Measurements from ENCODE around the gene LRIG1. TPM values are rescaled to one million over a fixed set of nuclear protein-coding genes. Genes with fewer than 3 reads are reported as not detected.

LRIG1 gene
- total RNA-seq, 1 experiment from 2014 or later: 17.2 TPM

DNA sequence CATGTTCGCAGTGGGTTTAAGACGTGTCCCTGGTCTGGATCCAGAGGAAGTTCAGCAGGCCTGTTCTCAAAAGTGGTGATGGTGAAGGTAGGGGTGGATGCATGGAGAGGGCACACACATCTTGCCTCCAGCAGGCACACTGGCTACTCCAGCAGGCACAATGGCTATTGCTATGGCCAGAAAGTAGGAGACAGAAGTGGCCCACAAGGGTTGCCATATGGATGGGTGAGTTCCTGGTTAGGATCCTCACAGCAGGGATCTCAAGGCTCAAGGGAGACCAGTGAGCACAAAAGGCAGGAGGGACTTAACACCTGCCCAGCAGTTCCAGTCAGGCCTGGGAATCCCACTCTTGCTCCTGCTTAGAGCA lies 107.9 kb downstream of the LRIG1 start:
- Mint-ChIP-seq H3K9me3 (ENCODE audit: unreplicated experiment) (no peaks in the 10 kb centered on the region), H3K27me3 (ENCODE audit: insufficient read depth, unreplicated experiment) (no peaks in the 10 kb centered on the region), H3K36me3 (ENCODE audit: insufficient read depth, unreplicated experiment) (peaks cover 34% of the 10 kb centered on the region), H3K27ac (ENCODE audit: low read depth, unreplicated experiment) (no peak overlapping the region), H3K4me1 (ENCODE audit: insufficient read depth, unreplicated experiment) (no peaks in the 10 kb centered on the region), H3K4me3 (ENCODE audit: unreplicated experiment) (no peak overlapping the region)
- CTCF ChIA-PET: interaction anchor here (1.0 to 2.4 kb wide), 2 partner anchors 15 to 114 kb away, joined by 3 to 15 read pairs; no protein-coding TSS in a partner anchor
- DNase-seq (ENCODE audit: unreplicated experiment): no peak
- intact Hi-C loops (cut with micrococcal nuclease): no loop called here
- no TSS peak for BruUV-seq (replicated peaks)
- POLR2A ChIA-PET: no interaction called here
- TF ChIP-seq, protein P1, sequence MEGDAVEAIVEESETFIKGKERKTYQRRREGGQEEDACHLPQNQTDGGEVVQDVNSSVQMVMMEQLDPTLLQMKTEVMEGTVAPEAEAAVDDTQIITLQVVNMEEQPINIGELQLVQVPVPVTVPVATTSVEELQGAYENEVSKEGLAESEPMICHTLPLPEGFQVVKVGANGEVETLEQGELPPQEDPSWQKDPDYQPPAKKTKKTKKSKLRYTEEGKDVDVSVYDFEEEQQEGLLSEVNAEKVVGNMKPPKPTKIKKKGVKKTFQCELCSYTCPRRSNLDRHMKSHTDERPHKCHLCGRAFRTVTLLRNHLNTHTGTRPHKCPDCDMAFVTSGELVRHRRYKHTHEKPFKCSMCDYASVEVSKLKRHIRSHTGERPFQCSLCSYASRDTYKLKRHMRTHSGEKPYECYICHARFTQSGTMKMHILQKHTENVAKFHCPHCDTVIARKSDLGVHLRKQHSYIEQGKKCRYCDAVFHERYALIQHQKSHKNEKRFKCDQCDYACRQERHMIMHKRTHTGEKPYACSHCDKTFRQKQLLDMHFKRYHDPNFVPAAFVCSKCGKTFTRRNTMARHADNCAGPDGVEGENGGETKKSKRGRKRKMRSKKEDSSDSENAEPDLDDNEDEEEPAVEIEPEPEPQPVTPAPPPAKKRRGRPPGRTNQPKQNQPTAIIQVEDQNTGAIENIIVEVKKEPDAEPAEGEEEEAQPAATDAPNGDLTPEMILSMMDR (IDR thresholded peaks at IDR 0.05; ENCODE audit: unreplicated experiment): no peak

DNA sequence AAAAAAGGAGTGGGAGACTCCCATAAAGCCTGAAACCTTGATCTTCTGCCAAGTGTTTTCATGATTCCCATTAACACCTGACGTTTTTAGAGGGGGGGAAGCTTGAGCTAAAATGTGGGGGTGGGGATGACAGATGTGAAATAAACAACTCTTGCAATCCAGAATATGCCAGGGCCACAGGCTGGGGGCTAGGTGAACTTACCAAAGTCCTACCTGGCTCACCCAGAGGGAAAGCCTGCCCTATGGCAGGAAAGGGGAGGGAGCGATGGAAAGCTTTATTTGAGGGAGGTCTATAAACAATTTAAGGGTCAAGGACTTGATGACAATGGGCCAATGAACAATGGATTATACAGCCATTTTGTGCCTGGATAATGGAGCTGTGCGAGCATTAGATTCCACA lies 108.3 kb downstream of the LRIG1 start:
- no peak overlapping the region for H3K4me3 Mint-ChIP-seq (ENCODE audit: unreplicated experiment)
- no peaks in the 10 kb centered on the region for H3K4me1 Mint-ChIP-seq (ENCODE audit: insufficient read depth, unreplicated experiment)
- H3K9me3 Mint-ChIP-seq (ENCODE audit: unreplicated experiment): no peaks in the 10 kb centered on the region
- no peak for DNase-seq (ENCODE audit: unreplicated experiment)
- TF ChIP-seq, protein P1 (IDR thresholded peaks at IDR 0.05; ENCODE audit: unreplicated experiment): no peak
- intact Hi-C loops (cut with micrococcal nuclease): no loop called here
- peaks cover 32% of the 10 kb centered on the region for H3K36me3 Mint-ChIP-seq (ENCODE audit: insufficient read depth, unreplicated experiment)
- ChIA-PET CTCF (interaction anchor here (0.6 to 2.4 kb wide), 2 partner anchors 15 to 102 kb away, joined by 3 to 15 read pairs; no protein-coding TSS in a partner anchor), POLR2A (no interaction called here)
- no TSS peak for BruUV-seq (replicated peaks)
- no peaks in the 10 kb centered on the region for H3K27me3 Mint-ChIP-seq (ENCODE audit: insufficient read depth, unreplicated experiment)
- no peak overlapping the region for H3K27ac Mint-ChIP-seq (ENCODE audit: low read depth, unreplicated experiment)

DNA sequence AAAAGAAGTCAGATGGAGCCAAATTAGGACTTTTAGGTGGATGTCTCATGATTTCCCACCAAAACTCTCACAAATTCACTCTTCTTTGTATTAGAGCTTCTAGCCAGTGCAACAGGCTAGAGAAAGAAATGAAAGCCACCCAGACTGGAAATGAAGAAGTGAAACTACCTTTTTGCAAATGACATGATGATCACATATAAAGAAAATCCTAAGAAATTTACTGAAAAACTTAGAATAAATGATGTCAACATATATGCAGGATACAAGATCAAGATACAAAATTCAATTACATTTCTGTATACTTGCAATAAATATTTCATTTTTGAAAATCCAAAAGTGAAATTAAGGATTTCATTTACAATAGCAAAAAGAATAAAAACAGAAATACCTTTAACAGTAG lies 110.8 kb downstream of the LRIG1 start:
- Mint-ChIP-seq H3K4me1 (ENCODE audit: insufficient read depth, unreplicated experiment) (no peaks in the 10 kb centered on the region), H3K27me3 (ENCODE audit: insufficient read depth, unreplicated experiment) (no peaks in the 10 kb centered on the region), H3K36me3 (ENCODE audit: insufficient read depth, unreplicated experiment) (peaks cover 45% of the 10 kb centered on the region), H3K9me3 (ENCODE audit: unreplicated experiment) (no peaks in the 10 kb centered on the region), H3K27ac (ENCODE audit: low read depth, unreplicated experiment) (no peak overlapping the region), H3K4me3 (ENCODE audit: unreplicated experiment) (no peak overlapping the region)
- no peak for DNase-seq (ENCODE audit: unreplicated experiment)
- intact Hi-C loops (cut with micrococcal nuclease): no loop called here
- POLR2A ChIA-PET: no interaction called here
- BruUV-seq (replicated peaks): no TSS peak
- TF ChIP-seq, protein P1 (IDR thresholded peaks at IDR 0.05; ENCODE audit: unreplicated experiment): no peak
- CTCF ChIA-PET: interaction anchor here (0.6 to 1.3 kb wide), 4 partner anchors 18 to 1612 kb away, joined by 3 to 5 read pairs (median 4); no protein-coding TSS in a partner anchor

DNA sequence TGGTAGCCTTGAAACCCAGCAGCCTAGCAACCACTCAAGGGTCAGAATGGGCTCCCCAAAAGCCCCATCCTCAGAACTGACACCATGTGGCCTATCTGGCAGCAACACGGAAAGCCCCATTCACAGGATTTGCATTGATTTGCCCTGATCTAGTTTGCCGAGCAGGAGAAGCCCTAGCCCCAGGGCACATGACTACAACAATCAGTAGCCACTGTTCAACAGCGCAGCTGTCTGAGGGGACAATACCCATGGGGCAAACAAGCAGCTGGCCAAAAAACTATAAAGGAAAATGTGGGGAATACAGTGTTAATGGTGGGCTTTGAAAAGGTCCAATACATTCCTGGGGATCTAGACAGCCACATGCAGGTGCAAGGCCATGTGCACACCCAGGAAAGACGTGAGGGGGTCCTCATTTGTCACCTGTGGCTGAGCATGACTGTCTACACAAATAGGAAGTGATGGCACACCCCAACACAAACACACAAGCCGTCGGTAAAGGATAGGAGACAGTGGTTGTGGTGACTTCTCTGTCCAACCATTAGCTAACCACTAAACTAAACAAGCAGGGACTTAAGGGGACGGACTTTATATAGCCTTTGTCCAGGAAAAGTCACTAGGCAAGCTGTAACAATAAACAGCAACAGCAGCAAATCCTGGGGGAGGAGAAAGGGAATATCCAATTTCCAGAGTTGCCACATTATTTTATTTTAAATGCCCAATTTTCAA lies 113.7 kb downstream of the LRIG1 start:
- intact Hi-C loops (cut with micrococcal nuclease): no loop called here
- no peak overlapping the region for H3K4me3 Mint-ChIP-seq (ENCODE audit: unreplicated experiment)
- POLR2A ChIA-PET: interaction anchor here (1.2 kb wide), 1 partner anchor 40 kb away, joined by 3 read pairs; no protein-coding TSS in a partner anchor

More for the DNA sequence above, 113.7 kb downstream of the LRIG1 start:
- Mint-ChIP-seq H3K4me1 (ENCODE audit: insufficient read depth, unreplicated experiment) (no peaks in the 10 kb centered on the region), H3K27me3 (ENCODE audit: insufficient read depth, unreplicated experiment) (no peaks in the 10 kb centered on the region), H3K27ac (ENCODE audit: low read depth, unreplicated experiment) (no peak overlapping the region), H3K9me3 (ENCODE audit: unreplicated experiment) (no peaks in the 10 kb centered on the region), H3K36me3 (ENCODE audit: insufficient read depth, unreplicated experiment) (peaks cover 53% of the 10 kb centered on the region)
- BruUV-seq (replicated peaks): no TSS peak
- DNase-seq (ENCODE audit: unreplicated experiment): no peak
- CTCF ChIA-PET: interaction anchor here (0.6 to 4.1 kb wide), 3 partner anchors 12 to 20 kb away, joined by 3 to 22 read pairs (median 4); no protein-coding TSS in a partner anchor
- TF ChIP-seq, protein P1 (IDR thresholded peaks at IDR 0.05; ENCODE audit: unreplicated experiment): no peak

All from MCF 10A (cell line).